ENCODE data around the gene SMIM35.
"Not testable (repeated sequence)": the region's sequence is repeated elsewhere in the genome, so short reads cannot be mapped to it uniquely, and the experiment has no call there.

The SMIM35 gene

DNA sequence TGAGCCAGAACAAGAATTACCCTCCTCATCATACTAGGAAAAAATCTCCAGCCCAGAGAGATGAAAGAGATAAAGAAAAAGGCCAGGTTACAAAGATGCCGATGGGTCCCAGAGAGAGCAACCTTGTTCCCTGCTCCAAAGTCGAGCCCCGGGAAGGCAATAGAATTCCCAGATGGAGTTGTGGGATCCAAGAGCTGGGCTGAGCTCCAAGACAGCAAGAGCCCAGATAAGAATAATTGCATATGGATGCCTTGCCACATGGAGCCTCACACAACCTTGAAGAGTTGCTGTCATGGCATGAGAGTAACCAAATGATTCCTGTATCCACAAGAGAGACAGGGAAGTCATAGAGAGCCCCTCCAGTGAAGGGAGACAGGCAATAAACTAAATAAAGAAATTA lies 69.7 kb downstream of the SMIM35 start:
- H3K36me3 Mint-ChIP-seq (ENCODE audit: low read depth) = peaks cover 15% of the 10 kb centered on the region

DNA sequence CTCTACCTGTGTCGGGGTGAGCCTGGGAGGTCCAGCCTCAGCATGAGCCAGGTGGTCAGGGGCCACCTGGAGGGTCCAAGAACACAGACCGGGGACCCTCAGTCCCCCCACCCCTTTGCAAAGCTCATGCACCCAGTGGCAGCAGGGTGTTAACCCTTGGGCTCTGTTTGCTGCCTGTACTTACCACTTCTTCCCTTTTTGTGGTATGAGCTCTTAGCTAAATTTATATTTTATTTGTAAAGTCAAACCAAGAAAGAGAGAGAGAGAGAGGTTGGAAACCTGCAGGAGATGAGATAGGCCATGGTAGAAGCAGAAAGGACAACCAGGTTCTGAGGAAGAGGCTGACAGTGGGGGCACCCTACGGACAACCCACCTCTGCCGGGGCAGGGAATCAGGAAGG lies 70.7 kb downstream of the SMIM35 start:
- Mint-ChIP-seq H3K4me3 (no peak overlapping the region), H3K27ac (peak overlapping the region; percentile 66), H3K9me3 (peaks cover 35% of the 10 kb centered on the region), H3K4me1 (ENCODE audit: low read depth) (peaks cover 59% of the 10 kb centered on the region), H3K36me3 (ENCODE audit: low read depth) (peaks cover 15% of the 10 kb centered on the region), H3K27me3 (no peaks in the 10 kb centered on the region)

More for the DNA sequence above, 69.7 kb downstream of the SMIM35 start:
- peaks cover 38% of the 10 kb centered on the region for H3K9me3 Mint-ChIP-seq
- H3K27ac Mint-ChIP-seq = no peak overlapping the region
- peaks cover 49% of the 10 kb centered on the region for H3K4me1 Mint-ChIP-seq (ENCODE audit: low read depth)
- H3K27me3 Mint-ChIP-seq = no peaks in the 10 kb centered on the region
- H3K4me3 Mint-ChIP-seq = no peak overlapping the region

DNA sequence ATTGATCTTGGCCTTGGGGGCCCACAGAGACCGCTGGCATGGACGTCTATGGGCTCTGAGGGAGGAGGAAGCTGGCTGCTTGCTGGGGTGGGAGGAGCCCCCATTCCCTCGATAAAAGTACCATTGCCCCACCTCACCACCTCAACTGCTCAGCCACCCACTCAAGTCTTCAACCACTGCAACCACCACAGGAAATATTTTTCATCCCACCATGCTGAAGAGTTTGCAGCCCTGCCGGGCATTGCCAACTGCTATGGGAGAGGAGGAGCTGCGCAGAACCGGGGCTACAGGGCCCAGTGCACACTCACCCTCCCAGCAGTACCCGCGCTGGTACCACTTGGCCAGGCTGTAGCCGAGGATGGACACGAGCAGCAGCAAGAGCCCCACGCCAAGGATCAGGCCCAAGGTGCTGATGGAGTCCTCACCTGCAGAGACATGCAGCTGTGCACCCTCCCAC lies 71.3 kb downstream of the SMIM35 start:
- Mint-ChIP-seq H3K4me1 (ENCODE audit: low read depth) (peaks cover 66% of the 10 kb centered on the region), H3K27ac (peak overlapping the region; percentile 66), H3K9me3 (peaks cover 31% of the 10 kb centered on the region), H3K27me3 (no peaks in the 10 kb centered on the region), H3K4me3 (peak overlapping the region; percentile 30), H3K36me3 (ENCODE audit: low read depth) (peaks cover 15% of the 10 kb centered on the region)

DNA sequence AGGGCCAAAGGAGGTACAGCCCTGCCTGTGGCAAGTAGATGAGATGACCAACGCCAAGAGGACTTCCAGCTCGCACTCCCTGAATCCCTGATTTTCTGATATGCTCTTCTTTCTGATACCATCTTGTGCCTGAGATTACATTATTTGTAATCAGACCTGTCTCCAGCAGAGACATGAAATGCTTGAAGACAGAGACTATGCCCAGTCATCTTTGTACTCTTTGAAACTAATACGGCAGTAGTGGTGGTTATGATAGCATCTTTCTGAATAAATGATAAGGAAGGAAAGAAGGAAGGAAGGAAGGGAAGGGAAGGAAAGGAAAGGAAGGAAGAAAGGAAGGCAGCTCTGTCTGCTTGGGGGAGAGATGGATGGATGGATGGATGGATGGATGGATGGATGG lies 72.7 kb downstream of the SMIM35 start:
- Mint-ChIP-seq H3K27ac (peak overlapping the region; percentile 53), H3K36me3 (ENCODE audit: low read depth) (peaks cover 15% of the 10 kb centered on the region), H3K4me1 (ENCODE audit: low read depth) (peaks cover 80% of the 10 kb centered on the region), H3K4me3 (no peak overlapping the region), H3K27me3 (no peaks in the 10 kb centered on the region), H3K9me3 (peaks cover 21% of the 10 kb centered on the region)

DNA sequence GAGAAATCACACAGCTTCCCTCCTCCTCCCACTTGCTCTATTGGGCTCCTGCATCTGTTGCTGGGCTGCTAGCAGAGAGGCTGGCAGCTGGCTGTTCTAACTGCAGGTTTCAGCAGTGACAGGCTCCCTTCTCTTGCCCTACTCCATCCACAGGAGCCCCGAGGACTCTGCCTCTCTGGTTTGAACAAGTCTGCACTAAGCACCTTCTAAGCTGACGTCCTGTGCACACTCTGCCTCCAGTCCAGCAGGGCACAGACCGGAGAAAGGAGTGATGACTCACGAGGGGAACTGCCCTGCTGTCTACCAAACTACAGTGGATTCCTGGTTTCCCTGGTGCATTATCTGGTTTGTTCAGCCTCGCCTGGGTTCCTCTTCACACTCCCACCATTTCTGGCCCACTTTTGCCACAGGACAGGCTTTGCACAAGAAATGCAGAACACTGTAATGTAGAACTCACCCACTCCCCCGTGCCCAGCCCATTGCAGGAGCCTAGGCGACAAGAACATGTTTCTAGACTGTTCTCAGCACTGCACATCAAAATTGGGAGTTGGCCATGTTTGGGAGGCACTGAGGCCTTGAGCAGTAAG lies 74.6 kb downstream of the SMIM35 start:
- Mint-ChIP-seq H3K27ac (peak overlapping the region; percentile 2), H3K4me1 (ENCODE audit: low read depth) (peaks cover 99% of the 10 kb centered on the region), H3K4me3 (no peak overlapping the region), H3K27me3 (no peaks in the 10 kb centered on the region), H3K9me3 (peaks cover 8% of the 10 kb centered on the region), H3K36me3 (ENCODE audit: low read depth) (peaks cover 6% of the 10 kb centered on the region)

DNA sequence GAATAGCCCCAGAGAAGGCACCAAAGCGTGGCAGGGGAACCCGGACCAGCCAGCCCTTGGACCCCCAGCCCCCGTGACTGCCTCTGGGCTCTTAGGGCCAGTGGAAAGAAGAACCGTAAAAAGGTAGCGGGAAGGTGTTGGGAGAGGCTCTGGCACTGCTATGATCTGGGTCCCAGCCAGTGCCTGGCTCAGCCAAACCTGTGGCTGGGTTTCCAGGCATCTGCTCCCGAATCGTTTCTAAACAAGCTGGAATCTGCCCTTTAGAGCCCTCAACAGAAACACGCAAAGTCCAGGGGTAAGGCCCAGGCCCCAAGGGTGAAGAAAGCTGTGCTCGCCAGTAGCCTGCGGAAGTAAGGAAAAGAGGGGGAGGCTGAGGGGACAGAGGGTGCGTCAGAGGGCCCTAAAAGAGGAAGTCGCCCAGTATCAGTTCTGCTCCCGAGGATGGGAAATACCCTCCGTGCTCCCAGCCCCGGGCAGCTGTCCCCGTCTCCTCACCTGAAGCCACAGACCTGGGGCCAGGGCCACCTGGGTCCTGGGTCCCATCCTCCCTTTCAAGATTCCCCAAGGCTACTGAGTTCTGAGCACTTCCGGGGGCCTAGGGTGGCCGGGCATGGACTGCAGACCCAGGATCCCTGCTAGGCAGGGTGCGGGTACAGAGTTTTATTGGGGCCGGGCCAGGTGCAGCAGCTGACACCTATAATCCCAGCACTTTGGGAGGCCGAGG lies 75.9 kb downstream of the SMIM35 start:
- H3K4me1 Mint-ChIP-seq (ENCODE audit: low read depth) = peaks cover 99% of the 10 kb centered on the region
- H3K36me3 Mint-ChIP-seq (ENCODE audit: low read depth) = no peaks in the 10 kb centered on the region
- no peak overlapping the region for H3K4me3 Mint-ChIP-seq
- peaks cover 4% of the 10 kb centered on the region for H3K9me3 Mint-ChIP-seq
- H3K27me3 Mint-ChIP-seq = no peaks in the 10 kb centered on the region
- H3K27ac Mint-ChIP-seq = peak overlapping the region; percentile 69

DNA sequence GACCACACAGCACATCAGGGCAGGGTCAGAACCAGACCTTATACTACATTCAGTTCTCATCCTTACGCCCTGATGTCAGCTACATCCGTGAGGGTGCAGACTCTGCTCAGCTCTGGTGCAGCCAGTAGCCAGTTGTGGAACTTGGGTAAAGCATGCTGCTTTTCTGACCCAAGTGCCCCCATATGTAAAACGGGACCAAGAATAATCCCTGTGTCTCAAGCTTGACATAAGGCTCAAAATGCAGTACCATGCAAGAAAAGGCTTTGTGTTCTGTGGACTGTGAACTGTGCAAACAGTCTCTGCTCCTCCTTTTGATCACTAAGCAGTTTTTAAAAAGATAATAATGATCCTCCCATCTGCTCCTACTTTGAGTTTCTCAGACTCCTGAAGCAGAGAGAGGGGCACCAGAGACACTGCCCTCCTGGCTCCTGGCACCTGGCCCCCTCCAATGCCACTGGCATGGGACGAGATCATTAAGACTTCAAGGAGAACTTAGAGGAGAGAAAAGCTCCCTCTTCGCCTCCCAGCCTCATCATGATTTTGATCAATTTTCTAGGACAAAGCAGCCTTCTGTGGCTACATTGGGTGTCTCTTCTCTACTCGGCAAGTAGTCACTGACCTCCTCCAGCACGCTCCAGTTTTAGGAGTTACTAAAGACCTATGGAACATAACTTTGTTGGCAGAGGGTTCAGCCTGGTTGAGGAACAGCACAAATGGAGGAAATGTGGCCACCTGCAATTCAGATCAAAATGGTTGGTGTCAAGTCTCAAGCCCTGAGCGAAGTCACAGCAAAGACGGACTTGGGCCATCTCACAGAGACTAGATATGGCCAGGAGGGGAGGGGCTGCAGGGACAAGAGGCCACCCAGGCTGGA lies 76.7 kb downstream of the SMIM35 start:
- Mint-ChIP-seq H3K4me1 (ENCODE audit: low read depth) (peaks cover 99% of the 10 kb centered on the region), H3K36me3 (ENCODE audit: low read depth) (no peaks in the 10 kb centered on the region), H3K9me3 (peaks cover 4% of the 10 kb centered on the region), H3K27me3 (no peaks in the 10 kb centered on the region), H3K27ac (no peak overlapping the region), H3K4me3 (no peak overlapping the region)

DNA sequence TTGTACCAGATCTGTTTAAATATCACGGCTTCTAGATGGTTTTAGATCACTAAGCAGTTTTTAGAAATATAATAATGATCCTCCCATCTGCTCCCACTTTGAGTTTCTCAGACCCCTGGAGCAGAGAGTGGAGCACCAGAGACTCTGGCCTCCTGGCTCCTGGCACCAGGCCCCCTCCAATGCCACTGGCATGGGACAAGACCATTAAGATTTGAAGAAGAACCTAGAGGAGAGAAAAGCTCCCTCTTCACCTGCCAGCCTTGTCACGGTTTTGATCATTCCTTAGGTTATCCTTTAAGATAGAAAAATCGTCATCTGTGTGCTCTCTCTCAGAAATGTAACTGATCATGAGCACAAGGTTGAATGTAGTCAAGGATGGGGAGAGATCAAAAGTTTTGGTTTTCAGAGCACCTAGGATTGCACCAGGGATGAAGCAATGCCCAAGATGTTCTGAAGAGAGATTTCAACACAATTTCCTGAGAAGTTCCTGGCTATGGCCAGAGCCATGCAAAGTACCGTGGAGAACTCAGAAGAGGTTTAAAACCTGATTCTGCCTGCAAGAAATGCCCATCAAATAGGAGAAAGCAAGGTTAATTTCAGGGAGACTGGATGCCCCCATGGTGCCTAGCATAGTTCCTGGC lies 78.4 kb downstream of the SMIM35 start:
- peaks cover 99% of the 10 kb centered on the region for H3K4me1 Mint-ChIP-seq (ENCODE audit: low read depth)
- no peaks in the 10 kb centered on the region for H3K27me3 Mint-ChIP-seq
- H3K4me3 Mint-ChIP-seq = peak overlapping the region; percentile 30
- H3K36me3 Mint-ChIP-seq (ENCODE audit: low read depth) = peaks cover 5% of the 10 kb centered on the region
- peaks cover 9% of the 10 kb centered on the region for H3K9me3 Mint-ChIP-seq
- peak overlapping the region; percentile 76 for H3K27ac Mint-ChIP-seq

DNA sequence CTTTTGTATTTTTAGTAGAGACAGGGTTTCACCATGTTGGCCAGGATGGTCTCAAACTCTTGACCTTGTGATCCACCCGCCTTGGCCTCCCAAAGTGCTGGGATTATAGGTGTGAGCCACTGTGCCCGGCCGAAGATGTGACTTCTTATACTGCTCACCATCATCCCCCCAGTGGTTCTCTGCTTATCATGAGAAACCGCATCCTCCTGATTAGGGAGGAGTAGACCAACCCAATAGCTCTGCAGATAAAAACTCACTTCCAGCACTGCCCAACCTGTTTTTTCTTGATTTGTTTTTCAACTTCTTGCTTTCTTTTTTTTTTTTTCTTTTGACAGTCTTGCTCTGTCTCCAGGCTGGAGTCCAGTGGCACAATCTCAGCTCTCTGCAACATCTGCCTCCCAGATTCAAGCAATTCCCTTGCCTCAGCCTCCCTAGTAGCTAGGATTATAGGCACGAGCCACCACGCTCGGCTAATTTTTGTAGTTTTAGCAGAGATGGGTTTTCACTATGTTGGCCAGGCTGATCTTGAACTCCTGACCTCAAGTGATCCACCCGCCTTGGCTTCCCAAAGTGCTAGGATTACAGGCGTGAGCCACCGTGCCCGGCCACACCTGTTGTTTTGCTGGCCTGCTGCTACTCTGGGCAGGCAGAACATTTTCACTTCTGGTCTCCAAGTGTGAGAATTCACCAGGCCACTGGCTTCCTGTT lies 79.0 kb downstream of the SMIM35 start:
- Mint-ChIP-seq H3K4me1 (ENCODE audit: low read depth) (peaks cover 100% of the 10 kb centered on the region), H3K27ac (peak overlapping the region; percentile 76), H3K4me3 (peak overlapping the region; percentile 46)
- H3K27me3 Mint-ChIP-seq; H3K36me3 Mint-ChIP-seq (ENCODE audit: low read depth); H3K9me3 Mint-ChIP-seq: not testable (repeated sequence)

DNA sequence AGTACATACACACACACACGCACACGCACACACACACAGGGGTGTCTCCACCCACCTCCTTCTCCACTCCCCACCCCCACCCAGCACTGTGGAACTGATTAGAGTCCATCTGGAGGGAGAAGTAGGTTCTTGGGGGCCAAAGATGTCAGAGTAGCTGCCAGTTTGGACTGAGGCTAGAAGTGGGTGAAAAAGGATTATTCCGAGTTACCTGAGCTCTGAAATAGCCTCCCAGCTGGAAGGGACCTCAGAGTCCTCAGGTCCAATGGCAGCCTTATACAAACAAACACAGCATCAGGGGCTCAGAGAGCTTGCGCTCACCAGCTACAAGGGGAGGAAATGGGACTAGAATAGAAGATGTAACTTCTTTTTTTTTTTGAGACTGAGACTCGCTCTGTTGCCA lies 79.7 kb downstream of the SMIM35 start:
- H3K9me3 Mint-ChIP-seq = peaks cover 9% of the 10 kb centered on the region
- peaks cover 5% of the 10 kb centered on the region for H3K36me3 Mint-ChIP-seq (ENCODE audit: low read depth)
- H3K27me3 Mint-ChIP-seq = no peaks in the 10 kb centered on the region
- peaks cover 100% of the 10 kb centered on the region for H3K4me1 Mint-ChIP-seq (ENCODE audit: low read depth)
- H3K4me3 Mint-ChIP-seq = no peak overlapping the region
- H3K27ac Mint-ChIP-seq = peak overlapping the region; percentile 36

DNA sequence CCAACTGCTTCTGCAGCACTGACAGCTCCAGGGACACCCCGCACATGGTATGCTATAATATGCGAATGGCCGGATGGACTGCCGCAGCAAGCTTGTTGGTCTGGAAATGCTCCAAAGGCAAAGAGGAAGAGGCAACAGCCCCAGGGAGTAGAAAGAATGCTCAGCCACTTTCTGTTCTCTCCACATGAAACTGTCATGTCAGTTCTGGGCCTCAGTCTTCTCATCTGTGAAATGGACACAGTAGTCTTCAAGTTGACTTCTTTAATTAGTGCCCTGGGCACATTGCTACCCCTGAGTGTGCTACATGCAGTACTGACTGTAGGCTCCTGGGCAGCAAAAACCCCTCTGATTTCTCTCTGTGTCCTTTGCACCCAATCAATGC lies 80.6 kb downstream of the SMIM35 start:
- H3K4me3 Mint-ChIP-seq = no peak overlapping the region
- H3K27me3 Mint-ChIP-seq = no peaks in the 10 kb centered on the region
- H3K4me1 Mint-ChIP-seq (ENCODE audit: low read depth) = peaks cover 100% of the 10 kb centered on the region
- H3K36me3 Mint-ChIP-seq (ENCODE audit: low read depth) = peaks cover 10% of the 10 kb centered on the region
- peaks cover 9% of the 10 kb centered on the region for H3K9me3 Mint-ChIP-seq
- peak overlapping the region; percentile 16 for H3K27ac Mint-ChIP-seq

DNA sequence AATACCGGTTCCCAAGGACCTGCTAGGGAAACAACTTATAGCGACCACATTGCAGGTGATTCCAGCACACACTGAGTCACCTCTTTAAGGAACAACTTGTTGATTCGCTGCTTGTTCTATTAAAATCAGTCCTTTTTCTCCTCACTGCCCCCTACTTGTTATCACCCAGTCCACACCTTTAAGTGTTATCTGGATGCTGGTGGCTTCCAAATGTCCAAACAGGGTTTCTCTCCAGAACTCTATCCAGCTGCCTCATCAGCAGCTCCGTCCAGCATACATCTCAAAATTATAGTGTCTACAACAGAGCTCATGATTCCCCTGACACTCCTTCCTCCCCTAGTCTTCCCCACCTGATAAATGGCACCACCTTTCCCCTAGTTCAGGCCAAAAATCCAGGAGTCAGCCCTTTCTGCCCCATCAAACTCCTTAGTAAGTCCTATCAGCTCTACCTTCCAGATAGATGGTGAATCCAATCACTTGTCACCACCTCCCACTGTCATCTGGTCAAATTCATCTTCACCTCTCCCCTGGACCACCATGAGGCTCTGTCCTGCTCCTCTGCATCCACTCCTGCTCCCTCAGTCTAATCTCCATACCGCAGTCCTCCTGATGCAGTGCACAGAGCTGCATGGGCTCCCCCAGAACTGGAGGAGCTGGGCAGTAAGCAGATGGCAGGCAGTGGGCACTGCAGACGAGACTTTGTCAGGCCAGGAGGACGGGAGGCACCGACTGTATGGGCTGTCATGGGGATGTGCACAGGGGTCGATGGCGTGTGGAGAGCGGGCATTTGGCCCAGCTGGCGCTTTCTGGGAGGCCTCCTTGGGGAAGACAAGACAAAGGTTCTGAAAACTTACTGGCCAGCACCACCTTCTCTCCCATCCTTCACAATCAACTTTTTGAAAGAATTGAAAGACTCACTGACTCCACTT lies 81.3 kb downstream of the SMIM35 start:
- H3K4me3 Mint-ChIP-seq = no peak overlapping the region
- peaks cover 9% of the 10 kb centered on the region for H3K9me3 Mint-ChIP-seq
- peaks cover 11% of the 10 kb centered on the region for H3K36me3 Mint-ChIP-seq (ENCODE audit: low read depth)
- H3K27me3 Mint-ChIP-seq = no peaks in the 10 kb centered on the region
- peak overlapping the region; percentile 16 for H3K27ac Mint-ChIP-seq
- H3K4me1 Mint-ChIP-seq (ENCODE audit: low read depth) = peaks cover 100% of the 10 kb centered on the region

DNA sequence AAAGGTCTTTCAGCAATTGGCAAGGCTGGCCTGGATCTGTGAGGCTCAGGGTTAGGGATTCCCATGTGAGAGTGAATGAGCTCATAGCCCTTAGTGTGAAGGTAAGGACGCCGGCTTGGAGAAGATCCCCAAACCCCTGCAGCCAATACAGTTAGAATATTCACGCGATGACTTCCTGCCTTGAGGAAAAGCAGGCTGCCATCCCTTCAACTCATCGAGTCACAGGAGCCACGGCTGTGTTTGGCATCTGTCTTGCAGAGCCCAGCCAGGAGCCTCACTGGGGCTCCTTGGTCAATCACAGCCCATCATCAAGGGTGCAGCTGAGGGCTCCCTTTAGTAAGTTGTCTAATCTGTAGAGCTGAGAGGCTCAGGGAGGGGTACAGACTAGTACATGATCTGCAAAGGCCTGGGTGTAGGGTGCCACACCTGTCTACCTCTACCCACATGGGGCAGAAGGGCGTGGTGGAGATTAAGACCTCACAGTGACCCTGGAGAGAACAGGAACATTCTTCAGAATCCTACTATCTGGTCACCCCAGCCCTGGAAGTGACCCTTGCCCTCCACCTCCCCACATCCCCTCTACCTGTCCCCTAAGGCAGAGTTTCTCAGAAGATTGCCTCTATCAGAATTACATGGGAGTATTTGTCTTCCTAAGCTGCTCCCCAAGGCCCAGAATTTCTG lies 82.1 kb downstream of the SMIM35 start:
- Mint-ChIP-seq H3K27ac (peak overlapping the region; percentile 98), H3K4me1 (ENCODE audit: low read depth) (peaks cover 100% of the 10 kb centered on the region), H3K27me3 (no peaks in the 10 kb centered on the region), H3K4me3 (no peak overlapping the region), H3K9me3 (peaks cover 9% of the 10 kb centered on the region), H3K36me3 (ENCODE audit: low read depth) (peaks cover 19% of the 10 kb centered on the region)

All from stimulated activated naive CD8-positive, alpha-beta T cell treated with anti-CD3 and anti-CD28 coated beads, Interleukin-15, Interleukin-2, amounts not matched to agents 100 ng/mL and 50 ng/mL, for 24 hours (primary cell).